Pancreas (tissue), 10 donors: Measurements from ENCODE around the gene RPRD1A. TPM values are rescaled to one million over a fixed set of nuclear protein-coding genes. Genes with fewer than 3 reads are reported as not detected.
A peak's percentile ranks its signal among the peaks of the same experiment; 100 is the strongest.

ENCODE experiments used
- ATAC-seq, 4 donors: fragments of 200-7000 bp; cut with Tn5 transposase; one replicate each; pipeline versions ENCODE4 v1.8.0 to v1.9.1; 2020; ENCODE audit warnings: mild to moderate bottlenecking in 4 of 4, moderate library complexity in 4 of 4
- DNase-seq, 6 donors: peaks; one replicate each; pipeline ENCODE4 v3.0.0-alpha.2; 2020
- FAIRE-seq: peaks from 2 replicates; lab custom pipeline; 2012; peaks lifted over from hg19 to GRCh38; lab: Jason Lieb, UNC
- H3K27ac ChIP-seq, 4 donors: fragments of 200-600 bp; sonication (generic); 1 replicate in 3 of 4; 2 replicates in 1 of 4; pipeline versions ENCODE4 v1.5.0 to v1.8.0; 2020
- H3K27me3 ChIP-seq, 4 donors: fragments of 200-600 bp; one replicate each; pipeline ENCODE4 v1.8.0; 2021
- H3K36me3 ChIP-seq, 3 donors: fragments of 200-600 bp; sonication (generic) in 1 of 3; one replicate each; pipeline versions ENCODE4 v1.5.0 to v1.8.0; 2020 to 2021
- H3K4me1 ChIP-seq, 3 donors: fragments of 200-600 bp; one replicate each; pipeline ENCODE4 v1.8.0; 2021
- H3K4me3 ChIP-seq, 4 donors: fragments of 200-600 bp; sonication (generic) in 2 of 4; one replicate each; pipeline versions ENCODE4 v1.5.0 to v1.8.0; 2020 to 2021
- H3K9me3 ChIP-seq, 4 donors: fragments of 200-600 bp; one replicate each; pipeline ENCODE4 v1.8.0; 2021
- WGBS, 2 donors: extraction: QIAGEN DNeasy Blood & Tissue Kit; methylation state at CpG; one replicate each; pipeline ENCODE4 v1.1.7; 2013; 5-methylcytosine and 5-hydroxymethylcytosine counted together
- intact Hi-C, 3 donors: fragments of 100-400 bp; cut with DNase I; formaldehyde crosslinking; loops; one replicate each; pipeline versions ENCODE4 v1.11.1 to v1.14.2; 2022
- polyA plus RNA-seq, 2 donors: library from polyadenylated mRNA; stranded (reverse); fragments of 200-250 nt; gene quantifications; one replicate each; pipeline ENCODE4 v1.2.3, GENCODE V29; 2013
- total RNA-seq, 6 donors: library from RNA; stranded (reverse); fragmentation: NEBNext Ultra II Directional in 4 of 6; extraction: Animal tissue kit (Norgen Biotek cat#: 25700) in 4 of 6; gene quantifications; one replicate each; pipeline versions ENCODE4 v1.2.1 to v1.2.4, GENCODE V29; 2021 to 2023
- TF ChIP-seq, protein P1 (sequence below), 4 donors: fragments of 200-600 bp; sonication (generic) in 3 of 4; IDR thresholded peaks; one replicate each; pipeline versions ENCODE4 v1.5.0 to v1.8.0; 2021; ENCODE audit warnings: antibody characterized with exemption in 4 of 4
- donor health status: healthy with polysubstance abuse.
- donor health status: DM: no; HTN: no; CAD: no; lungs with moderate emphysema.
- donor health status: DM: no; HTN: no; CAD: no.
- donor health status: control.
- donor health status: control.
- donor health status: Bipolar disorder and iron deficiency.
- donor health status: DM: yes; HTN: yes; CAD: no.
- donor health status: DM: no; HTN: no; CAD: no.
- donor health status: DM: no; HTN: no; CAD: no.
- donor health status: DM: yes; HTN: yes; CAD: no.

The RPRD1A gene
- total and polyA plus RNA-seq, 8 donors: 14.0 to 30.9 (median 21.9) TPM

- ATAC-seq (peak; percentile 52 to 78 (median 57)), FAIRE-seq (no peak), DNase-seq (no peak)
- Histone ChIP-seq H3K9me3 (no peaks in the 10 kb centered on the region), H3K4me1 (peaks cover 0 to 8% (median 7%) of the 10 kb centered on the region in 3 donors), H3K36me3 (peaks cover 0 to 13% (median 0%) of the 10 kb centered on the region in 3 donors), H3K27ac (no peak overlapping the region), H3K27me3 (no peaks in the 10 kb centered on the region), H3K4me3 (no peak overlapping the region)
- intact Hi-C loops: no loop called here
- TF ChIP-seq, protein P1, sequence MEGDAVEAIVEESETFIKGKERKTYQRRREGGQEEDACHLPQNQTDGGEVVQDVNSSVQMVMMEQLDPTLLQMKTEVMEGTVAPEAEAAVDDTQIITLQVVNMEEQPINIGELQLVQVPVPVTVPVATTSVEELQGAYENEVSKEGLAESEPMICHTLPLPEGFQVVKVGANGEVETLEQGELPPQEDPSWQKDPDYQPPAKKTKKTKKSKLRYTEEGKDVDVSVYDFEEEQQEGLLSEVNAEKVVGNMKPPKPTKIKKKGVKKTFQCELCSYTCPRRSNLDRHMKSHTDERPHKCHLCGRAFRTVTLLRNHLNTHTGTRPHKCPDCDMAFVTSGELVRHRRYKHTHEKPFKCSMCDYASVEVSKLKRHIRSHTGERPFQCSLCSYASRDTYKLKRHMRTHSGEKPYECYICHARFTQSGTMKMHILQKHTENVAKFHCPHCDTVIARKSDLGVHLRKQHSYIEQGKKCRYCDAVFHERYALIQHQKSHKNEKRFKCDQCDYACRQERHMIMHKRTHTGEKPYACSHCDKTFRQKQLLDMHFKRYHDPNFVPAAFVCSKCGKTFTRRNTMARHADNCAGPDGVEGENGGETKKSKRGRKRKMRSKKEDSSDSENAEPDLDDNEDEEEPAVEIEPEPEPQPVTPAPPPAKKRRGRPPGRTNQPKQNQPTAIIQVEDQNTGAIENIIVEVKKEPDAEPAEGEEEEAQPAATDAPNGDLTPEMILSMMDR (IDR thresholded peaks at IDR 0.05): no peak
- WGBS, 2 donors: 29 to 31% methylated on average over 1 of the region's 1 CpG
These were observed 42.4 kb upstream of the RPRD1A start for GRCh38 chr18:36109737-36110136.

DNA sequence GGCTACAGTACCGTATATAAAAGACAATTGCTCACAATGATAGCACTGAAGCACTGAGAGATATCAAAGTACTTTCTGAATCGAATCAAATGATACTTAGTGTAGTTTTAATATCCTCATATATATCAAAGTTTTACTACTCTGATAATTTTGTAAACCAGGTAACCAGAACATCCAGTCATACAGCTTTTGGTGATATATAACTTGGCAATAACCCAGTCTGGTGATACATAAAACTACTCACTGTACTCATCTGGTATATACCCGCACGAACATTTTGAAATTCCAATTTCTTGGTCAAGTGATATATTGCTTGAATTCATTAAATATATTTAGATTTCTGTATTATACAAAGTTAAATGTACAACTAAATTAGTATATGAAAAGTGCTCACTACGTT, 41.2 kb upstream of the RPRD1A start:
- peaks cover 0 to 4% (median 0%) of the 10 kb centered on the region in 3 donors for H3K36me3 ChIP-seq
- no peak overlapping the region for H3K27ac ChIP-seq
- ATAC-seq (no peak), DNase-seq (no peak), FAIRE-seq (no peak)
- H3K4me1 ChIP-seq: peaks cover 0 to 8% (median 7%) of the 10 kb centered on the region in 3 donors
- H3K27me3 ChIP-seq: no peaks in the 10 kb centered on the region
- TF ChIP-seq, protein P1 (IDR thresholded peaks at IDR 0.05): no peak
- 57 to 71% methylated on average over 5 of the region's 5 CpGs for WGBS, 2 donors
- no peak overlapping the region for H3K4me3 ChIP-seq
- no peaks in the 10 kb centered on the region for H3K9me3 ChIP-seq
- intact Hi-C loops: no loop called here

DNA sequence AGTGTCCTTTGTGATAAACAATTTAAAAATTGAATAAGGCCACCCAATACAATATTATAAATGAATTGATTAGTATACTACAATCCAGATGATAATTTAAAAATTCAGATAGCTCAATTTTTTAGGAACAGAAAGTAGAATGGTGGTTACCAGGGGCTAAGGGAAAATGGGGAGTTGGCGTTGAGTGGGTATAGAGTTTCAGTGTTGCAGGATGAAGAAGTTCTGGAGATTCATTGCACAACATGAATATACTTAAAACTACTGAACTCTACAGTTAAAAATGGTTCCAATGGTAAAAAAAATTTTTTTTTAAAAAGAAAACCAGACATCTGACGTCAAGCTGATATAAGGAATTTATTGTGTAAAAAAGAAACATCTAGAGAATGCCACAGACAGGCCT, 40.8 kb upstream of the RPRD1A start:
- TF ChIP-seq, protein P1 (IDR thresholded peaks at IDR 0.05): no peak
- Histone ChIP-seq H3K4me1 (peaks cover 0 to 8% (median 7%) of the 10 kb centered on the region in 3 donors), H3K27ac (no peak overlapping the region), H3K36me3 (no peaks in the 10 kb centered on the region), H3K4me3 (no peak overlapping the region), H3K9me3 (no peaks in the 10 kb centered on the region), H3K27me3 (no peaks in the 10 kb centered on the region)
- intact Hi-C loops: no loop called here
- FAIRE-seq (no peak), ATAC-seq (no peak), DNase-seq (no peak)
- 49 to 50% methylated on average over 2 of the region's 2 CpGs for WGBS, 2 donors

GRCh38 chr18:36107477-36107876, 40.1 kb upstream of the RPRD1A start:
- DNase-seq (no peak), FAIRE-seq (no peak), ATAC-seq (no peak)
- Histone ChIP-seq H3K4me1 (peaks cover 0 to 8% (median 7%) of the 10 kb centered on the region in 3 donors), H3K9me3 (no peaks in the 10 kb centered on the region), H3K4me3 (no peak overlapping the region), H3K36me3 (no peaks in the 10 kb centered on the region), H3K27me3 (no peaks in the 10 kb centered on the region), H3K27ac (no peak overlapping the region)
- intact Hi-C loops: no loop called here
- TF ChIP-seq, protein P1 (IDR thresholded peaks at IDR 0.05): no peak

GRCh38 chr18:36104749-36105148, 37.4 kb upstream of the RPRD1A start:
- DNase-seq: no peak
- no peaks in the 10 kb centered on the region for H3K36me3 ChIP-seq
- H3K4me3 ChIP-seq: no peak overlapping the region
- H3K27me3 ChIP-seq: no peaks in the 10 kb centered on the region
- intact Hi-C loops: no loop called here
- ATAC-seq: no peak
- FAIRE-seq: no peak
- TF ChIP-seq, protein P1 (IDR thresholded peaks at IDR 0.05): no peak
- 84 to 90% methylated on average over 2 of the region's 2 CpGs for WGBS, 2 donors
- H3K4me1 ChIP-seq: peaks cover 0 to 8% (median 7%) of the 10 kb centered on the region in 3 donors
- H3K9me3 ChIP-seq: no peaks in the 10 kb centered on the region
- H3K27ac ChIP-seq: no peak overlapping the region
